EH (cell line): Measurements from ENCODE around the gene MEIS1.

ENCODE experiments used
- DNase-seq: peaks from one replicate; pipeline ENCODE4 v3.0.0-alpha.2; 2015; ENCODE audit warnings: low read depth

Gene MEIS1

DNA sequence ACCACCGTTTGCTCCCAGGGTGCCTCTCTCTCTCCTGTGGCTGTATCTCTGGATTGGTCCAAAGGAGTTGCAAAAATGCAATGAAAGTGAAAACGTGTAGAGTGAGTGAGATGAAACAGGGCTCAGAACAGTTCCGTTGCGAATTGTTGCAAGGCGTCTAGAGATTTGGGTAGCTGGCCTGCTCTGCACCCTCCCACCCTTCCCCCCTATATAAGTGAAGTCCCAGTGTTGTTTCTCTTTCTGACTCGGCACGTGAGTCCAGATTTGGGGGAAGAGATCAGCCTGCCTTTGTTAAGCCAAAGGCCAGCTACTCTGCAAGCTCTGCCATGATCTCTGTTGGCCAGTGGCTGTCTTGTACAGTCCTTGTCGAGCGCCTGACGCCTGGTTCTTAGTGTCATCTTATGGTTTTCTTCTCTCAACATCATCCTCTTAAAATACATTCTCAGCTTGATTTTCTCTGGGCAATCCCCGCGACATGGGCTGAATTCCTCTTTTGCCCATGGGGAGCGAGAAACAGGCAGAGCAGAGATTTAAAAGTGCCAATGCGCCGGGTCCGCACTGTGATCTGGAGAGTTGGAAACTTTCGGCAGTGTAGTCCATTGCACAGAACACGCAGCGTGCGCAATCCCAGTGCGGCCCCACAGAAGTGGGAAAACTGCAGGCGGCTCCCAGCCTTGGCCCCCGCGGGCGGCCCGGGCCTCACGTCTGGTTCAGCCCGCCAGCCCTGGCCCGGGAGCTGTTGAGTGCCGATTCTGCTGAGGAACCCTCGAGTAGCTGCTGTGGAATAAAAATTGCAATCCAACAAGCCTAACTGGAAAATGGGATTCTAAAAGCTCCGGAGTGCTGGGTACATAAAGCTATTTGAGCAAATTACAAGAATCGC is 9.3 kb downstream of the MEIS1 start:
- DNase-seq, result peak; percentile 56

DNA sequence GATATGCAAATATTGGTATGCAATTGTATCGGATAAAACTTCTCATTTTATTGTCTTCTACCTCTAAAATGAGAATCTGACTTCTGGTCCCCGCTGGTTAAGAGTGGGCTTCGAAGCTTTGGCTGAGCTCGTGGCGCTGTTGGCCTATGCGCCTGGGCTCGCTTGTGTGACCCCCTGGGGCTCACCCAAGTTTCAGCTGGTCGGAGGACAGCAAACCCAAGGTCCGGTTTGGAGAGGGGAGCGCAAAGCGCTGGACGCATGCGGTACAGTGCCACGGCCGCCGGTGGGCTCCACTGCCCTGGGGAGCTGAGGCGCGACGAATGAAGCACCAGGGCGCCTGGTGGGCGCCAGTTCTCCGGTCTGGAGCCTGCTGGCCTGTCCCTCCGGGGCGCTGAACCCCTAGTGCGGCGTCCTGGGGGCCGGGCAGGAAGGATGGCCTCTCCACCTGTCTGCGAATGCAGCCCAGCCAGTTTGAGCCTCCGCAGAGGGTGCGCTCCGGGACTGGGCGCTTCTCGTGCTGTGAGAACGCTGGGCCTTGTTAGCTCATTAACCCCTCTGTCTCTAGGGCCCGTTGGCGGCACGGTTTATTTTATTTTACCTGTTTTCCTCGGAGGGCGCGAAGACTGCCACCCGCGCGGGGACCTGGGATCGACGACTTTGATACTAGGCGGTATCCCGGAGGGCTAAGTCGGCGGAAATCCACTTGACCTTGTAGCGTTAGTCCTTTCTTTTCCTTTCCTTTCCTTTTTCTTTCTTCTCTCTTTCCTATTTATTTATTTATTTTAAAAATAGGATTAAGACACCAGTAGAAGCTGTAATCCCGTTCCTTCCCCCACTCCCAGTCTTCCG is 10.4 kb downstream of the MEIS1 start:
- DNase-seq, result no peak

DNA sequence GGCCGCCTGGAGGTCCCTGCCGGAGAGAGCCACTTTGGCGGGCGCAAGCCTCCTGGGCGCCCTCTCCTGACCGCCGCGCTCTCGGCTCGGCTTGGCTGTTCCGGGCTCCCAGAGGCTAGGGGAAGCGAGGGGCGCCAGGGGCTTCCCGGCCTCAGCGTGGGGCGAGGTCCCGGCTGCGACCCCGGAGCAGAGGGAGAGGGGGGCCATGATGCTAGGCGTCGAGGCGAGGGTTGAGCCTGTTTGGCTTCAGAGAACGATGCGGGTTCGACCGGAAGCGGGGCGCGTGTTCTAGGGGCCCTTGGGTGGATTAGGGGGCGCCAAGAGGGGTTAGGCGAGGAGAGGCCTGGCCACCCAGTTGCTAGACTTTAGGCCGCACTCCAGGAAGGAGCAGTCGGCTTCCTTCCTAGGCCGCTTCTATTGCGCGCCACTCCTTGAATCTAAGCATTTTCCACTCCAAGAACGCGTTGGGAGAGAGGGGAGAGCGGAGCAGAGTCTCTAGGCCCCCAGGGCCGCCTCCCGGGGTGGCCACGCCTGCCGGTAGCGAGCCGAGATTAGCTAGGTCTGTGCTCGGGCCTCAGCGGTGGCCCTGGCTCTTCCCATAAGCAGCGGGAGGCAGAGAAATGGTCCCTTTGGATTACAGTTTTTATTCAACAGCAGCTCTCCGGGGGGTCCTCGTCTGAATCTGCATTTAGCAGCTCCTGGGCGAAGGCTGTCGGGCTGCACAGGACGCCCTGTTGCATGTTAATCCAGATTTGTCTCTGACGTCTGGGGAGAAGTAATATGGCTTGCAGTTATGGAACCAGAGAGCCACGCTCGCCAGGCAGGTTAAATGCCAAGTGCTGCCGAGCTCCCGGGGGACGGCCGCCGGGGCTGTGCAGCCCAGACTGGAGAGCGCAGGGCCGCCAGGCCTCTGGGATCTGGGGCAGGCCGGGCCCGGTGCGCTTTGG is 11.3 kb downstream of the MEIS1 start:
- peak; percentile 55 for DNase-seq

DNA sequence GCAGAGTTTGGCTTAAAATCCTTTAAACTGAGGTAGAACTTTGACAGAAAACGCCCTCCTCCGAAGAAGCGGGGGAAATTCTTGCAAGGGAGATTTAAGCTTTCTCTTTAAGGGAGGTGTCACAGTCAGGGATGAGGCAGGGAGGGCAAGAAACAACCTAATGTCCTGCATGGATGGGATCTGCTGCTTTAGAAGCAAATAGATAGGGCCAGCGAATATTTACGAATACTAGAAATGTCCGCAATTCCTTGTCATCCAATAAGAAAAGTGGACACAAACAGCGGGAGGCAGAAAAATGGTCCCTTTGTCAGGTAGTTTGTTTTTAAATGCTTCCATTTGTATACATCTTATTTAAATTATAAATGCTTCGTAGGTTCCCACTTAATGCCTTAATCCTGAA is 12.0 kb downstream of the MEIS1 start:
- no peak for DNase-seq

DNA sequence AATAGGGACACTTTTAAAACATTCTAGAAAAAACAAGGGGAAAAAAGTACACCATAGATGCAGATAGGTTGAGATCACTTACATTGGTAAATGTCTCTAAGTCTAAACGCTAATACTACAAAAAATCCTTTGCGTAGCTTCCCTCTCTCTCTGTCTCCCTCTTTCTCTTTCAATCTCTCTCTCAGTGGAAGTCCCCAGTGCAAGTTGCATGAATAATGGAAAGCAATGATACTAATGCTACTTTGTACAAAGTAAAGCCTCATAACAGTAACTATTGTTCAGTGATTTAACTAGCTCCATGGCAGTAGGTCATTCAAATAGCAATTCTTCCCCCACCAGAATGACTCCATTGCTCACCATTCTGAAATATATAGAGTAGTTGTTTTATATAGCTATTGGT is 12.8 kb downstream of the MEIS1 start:
- no peak for DNase-seq

DNA sequence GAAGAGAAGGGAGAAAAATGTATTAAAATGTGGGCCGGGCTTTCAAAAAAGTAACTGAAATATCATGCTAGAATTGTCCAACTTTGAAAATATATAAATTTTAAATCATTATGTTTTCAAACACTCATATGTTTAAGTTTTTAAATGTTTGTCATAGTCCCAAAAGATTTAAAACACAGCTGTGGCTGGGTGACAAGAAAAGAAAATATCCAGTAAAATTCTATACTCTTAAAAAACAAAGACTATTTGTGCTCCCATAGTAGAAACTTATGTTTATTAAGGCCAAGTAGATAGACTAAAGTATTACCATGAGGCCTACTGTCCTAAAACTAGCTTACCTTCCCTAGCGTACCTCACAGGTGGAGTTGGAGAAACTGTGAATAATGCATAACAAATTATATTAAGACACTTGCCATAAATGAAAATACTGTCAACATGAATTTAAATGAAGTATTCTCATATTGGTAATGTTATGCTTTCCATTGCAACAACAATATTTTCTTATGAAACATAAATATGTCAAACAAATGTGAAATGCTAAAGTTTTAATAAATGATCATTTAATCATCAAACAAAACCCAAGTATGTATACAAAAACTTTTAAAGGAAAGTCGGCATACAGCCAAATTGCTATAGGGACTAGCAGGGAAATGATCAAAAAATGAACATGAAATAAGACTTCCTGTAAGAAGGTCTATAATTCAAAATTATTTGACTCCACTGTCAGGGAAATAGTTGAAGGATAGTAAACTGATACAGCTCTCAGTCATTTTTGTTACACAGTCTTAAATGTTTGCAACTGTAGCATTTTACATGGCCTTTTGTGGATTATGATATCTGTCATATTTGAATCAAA is 13.4 kb downstream of the MEIS1 start:
- no peak for DNase-seq

DNA sequence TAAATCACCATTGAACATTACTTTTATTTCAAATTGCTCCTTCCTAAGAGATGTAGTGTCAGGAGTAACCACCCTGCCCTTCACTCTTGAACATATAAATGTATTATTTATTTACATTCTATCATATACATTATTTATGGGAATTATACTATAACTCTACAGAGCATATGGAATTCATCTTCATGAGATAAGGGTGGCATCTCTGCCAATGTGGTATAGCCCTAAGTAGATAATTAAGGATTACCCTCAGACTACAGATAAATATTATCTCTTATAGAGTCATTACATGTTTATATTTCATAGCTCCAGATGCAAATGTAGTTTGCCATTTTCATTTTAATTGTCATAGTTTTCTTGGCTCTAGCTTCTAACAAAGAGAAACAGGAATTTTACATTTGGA is 17.3 kb downstream of the MEIS1 start:
- no peak for DNase-seq

DNA sequence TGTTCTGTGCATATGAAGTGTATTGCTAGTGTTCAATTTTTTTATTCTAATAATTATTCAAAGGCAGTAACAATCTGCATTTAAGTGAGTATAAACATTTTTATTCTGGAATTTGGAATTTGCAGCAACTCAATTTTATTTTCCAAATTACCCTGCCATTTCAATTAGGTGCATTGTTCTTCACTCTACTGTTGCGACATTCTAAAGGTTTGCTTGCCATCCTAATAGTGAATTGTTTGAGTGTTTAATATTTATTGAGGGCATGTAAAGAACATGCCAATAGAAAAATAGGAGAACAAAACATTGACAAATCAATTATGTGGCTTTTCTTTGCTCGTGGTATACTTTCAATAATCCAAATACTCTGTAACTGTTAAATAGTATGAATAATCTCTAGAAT is 18.0 kb downstream of the MEIS1 start:
- no peak for DNase-seq

DNA sequence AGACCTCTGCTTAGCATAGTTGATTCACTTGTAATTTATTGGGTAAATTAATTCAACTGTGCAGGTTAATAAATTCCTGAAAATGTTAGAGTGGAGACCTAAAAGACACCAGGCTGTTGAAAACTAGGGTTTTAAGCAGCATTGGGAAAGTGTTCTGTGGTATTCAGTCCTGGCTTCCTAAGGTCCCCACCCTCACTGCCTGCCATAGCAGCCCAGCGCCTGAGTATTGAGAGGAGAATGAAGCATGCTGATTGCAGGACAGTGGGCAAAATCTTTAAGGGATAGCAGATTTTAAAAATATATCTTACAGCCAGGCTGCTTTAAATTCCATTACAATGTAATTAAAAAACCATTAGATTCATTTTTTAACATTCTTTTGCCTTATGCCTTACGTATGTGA is 20.6 kb downstream of the MEIS1 start:
- no peak for DNase-seq

DNA sequence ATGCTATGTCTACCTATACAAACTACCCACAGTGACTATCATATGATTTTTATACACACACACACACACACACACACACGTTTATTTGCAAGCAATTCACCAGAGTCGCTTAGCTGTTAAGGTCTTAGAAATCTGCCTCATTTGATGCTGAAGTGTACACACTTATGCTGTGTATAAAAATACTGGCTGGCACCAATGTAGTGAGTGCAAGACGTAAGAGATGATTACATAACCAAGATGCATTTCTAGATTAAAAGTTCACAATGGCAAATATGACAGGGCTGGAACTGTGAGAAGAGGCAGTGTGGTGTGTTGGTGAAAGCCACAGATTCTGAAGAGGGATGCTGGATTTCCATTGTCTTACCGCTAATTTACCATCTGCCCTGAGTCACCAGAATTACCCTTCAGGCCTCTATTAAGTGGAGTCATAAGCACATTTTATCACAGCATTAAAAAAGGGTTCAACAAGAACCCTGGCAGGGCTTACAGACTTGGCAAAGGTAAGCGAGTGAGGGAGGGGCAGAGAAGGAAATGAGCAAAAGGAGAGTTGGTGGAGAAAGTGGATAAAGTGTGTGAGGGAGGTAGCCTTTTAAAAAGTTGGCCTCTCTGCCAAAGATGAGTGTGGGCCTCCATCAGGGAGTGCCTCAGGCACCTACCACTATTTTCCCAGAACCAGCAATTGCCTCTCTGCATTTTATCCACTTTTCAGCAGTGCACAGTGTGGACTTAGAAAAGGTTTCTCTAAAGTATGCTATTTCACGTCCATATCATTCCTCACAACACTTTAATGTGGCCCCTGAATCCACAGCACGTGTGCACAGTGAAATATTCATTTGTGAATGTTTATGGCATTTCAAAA is 21.5 kb downstream of the MEIS1 start:
- peak; percentile 65 for DNase-seq

DNA sequence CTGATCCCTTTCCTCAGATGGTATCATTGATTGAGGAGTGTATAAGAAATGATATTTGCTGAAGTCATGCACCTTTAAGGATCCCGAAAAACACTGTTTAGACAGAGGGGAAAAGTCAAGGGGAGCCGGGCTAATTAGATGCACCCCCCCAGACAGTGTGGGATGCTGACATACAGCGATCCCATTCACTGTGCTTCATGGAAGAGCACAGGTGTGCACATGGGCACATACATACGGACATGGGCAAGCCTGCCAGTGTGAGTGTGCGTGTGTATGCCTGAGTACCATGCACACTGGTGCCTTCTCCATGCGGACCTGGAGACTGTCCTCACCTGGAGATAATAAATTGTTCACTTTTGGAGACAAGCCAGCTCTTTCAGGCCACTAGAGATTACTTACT is 22.6 kb downstream of the MEIS1 start:
- DNase-seq, result no peak

DNA sequence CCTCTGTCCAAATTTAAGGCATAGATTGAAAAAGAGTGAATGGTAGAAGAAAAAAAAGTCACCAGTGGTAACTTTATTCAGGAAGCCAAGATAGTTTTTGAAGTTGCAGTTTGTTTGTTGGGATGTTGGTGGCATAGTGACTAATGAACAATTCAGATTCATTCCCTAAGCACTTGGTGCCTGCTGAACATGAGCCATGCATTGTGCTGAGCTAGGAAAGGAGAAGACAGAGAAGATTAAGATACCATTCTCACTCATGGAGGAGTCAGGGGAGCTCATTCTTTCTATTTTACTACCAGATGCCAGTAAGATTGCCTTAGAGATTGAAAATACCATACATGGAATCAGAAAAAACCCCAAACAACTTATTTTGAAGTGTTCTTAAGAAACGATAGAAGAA is 25.1 kb downstream of the MEIS1 start:
- no peak for DNase-seq

DNA sequence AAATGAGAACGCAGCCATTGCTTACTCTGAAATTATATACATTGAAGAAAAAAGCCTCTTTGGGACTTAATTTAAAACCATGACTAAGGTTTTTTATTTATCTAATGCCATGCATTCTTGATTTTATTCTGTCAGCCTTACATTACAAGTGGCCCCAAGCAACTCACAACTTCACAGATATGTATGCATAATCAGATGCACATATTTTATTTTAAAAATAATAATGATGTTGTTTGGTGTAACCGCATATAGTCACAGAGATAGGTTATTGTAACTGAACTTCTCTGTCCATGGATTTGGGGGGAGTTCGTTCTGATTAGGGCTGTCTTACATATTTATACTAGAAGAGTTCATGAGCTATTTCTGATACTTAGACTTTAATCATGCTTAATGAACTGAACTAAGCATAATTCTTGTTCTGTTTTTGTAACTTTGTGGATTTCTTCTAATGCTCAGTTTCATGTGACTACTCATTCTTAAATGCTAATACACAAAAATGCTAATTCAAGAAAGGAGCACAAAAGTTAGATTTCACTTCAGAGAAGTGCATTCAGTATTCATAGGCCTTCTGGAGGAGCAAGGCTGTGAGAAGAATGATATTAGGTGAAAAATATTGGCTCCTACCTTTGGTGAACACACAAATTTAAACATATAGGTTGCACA is 26.2 kb downstream of the MEIS1 start:
- no peak for DNase-seq

DNA sequence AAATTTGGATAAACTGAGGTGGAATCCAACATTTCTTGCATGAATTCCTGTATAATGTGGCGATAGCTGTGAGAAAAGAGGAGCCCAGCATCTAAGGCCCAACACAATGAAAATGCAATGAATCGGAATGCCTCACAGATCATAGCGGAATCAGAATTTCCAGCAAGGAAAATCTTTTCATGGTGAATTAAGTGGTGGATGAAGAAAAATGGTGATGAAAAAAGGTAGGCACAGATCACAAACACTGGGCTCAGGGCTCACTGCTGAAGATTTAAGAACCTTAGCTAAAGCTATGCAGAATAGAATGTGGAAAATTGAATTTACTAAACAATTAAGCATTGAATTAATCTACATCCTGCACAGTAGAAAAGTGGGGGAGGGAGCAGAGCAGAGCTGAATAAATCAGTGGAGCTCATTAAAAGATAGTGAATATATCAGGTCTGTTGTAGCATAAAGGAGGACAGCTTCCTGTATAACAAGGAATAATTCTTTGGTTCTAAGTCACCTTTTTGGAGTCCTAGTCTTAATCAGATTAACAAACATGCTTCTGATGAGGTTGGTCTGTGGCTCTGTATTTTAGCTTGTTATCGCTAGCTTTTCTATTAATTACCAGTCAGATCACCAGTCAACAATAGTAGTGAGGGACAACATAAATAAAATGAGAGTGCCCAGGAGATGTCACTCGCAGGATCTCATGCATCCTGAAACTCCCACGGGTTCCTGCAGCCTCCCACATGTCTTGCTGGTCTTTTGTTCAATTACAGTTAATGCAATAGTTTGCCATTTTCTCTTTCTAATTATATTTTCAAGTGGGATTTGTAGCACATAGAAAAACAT is 27.0 kb downstream of the MEIS1 start:
- no peak for DNase-seq

DNA sequence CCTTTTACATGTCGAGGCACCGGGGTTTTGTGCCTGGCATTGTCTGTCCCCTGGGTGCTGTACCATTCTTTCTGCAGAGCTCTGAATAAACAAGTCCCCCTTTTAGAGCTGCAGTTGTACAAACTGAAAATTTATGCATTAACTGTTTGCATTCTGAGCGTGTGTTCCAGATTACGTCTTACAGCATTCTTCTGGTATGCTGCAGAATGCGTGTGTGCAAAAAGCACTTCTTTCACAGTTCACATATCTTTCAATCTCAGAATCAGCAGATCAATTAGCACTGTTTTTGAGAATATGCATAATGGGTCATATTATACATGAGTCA is 27.5 kb downstream of the MEIS1 start:
- DNase-seq, result no peak

DNA sequence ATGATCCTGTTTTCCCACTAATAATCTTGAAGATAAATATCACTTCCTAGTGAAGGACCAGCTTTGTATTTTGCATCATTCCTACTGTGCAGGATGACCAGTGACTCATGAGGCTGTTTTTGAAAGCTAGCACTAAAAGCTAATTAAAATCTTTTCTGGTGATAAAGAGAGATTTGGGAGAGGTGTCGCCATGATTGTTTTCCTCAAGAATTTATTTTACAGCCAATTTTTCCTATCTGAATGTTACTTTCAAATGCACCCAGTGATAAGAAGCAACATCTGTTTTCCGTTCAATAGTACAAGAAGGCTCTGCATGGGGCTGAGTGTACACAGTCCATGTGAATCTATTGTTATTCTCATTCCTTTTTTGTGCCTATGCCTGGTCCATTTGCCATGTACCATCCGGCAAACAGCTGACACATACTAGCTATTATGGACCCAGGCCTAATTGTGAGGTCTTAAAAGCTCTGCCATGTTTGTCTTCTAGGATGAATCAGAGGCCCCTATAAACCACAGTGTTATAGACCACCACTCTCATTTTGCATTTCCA is 28.4 kb downstream of the MEIS1 start:
- DNase-seq, result peak; percentile 49

DNA sequence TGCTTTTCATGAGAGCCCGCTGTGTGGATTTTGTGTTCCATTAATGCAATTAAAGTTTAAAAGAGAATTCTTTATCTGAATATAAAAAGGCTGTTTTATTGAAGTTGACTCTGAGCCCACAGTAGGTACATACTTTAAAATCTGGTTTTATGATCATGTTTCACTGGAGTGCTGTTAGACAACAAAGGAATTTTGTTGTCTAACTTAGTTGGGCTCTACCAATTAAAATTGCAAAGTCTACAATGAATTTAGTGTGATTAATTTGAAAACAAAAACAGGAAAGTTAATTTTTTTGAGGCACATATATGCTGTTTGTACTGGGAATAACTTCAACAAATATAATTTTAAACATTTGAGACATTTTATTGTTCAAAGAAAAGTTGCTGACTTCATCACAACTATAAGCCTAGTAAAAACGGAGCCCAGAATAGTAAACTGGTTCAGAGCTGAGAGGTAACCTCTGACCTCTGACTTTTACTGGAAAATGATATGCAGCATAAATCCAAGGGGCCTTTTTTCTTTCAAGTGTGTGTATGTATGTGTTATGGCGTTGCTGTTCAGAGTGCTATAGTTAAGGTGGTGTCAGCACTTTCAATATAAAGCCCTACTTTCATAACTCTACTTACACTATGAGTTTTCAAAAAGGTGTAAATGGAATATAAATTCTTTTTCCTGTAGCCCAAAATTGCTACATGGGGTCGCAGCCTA is 30.2 kb downstream of the MEIS1 start:
- DNase-seq, result no peak

DNA sequence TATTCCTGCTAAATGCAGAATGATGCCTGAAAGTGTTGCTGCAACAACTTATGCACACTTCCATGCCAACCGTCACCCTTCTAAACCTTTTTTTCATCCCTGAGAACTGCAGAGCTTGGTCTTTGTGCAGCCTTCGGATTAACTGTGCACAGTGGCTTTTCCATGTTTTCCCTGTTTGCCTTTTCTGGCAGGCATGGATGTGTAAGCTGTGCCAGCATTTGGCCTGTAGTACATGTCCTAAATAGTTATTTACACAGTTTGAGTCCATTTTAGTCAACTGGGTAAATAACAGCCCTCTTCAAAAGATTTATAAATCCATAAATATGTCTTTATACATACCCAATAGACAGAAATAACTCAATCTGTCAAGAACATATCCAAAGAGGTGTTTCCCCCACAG is 31.5 kb downstream of the MEIS1 start:
- DNase-seq, result no peak
